GM06990 (cell line): ENCODE data around the gene EHD4.

Experiments
- DNase-seq: peaks from one replicate; pipeline ENCODE4 v3.0.0-alpha.2; 2011; ENCODE audit not compliant: insufficient read length; ENCODE audit errors: extremely low read depth
- H3K27me3 ChIP-seq: replicated peaks from 2 replicates; pipeline ENCODE4 v1.6.0; 2011; ENCODE audit warnings: low read length; ENCODE audit not compliant: control insufficient read depth, insufficient read depth
- H3K36me3 ChIP-seq: 2 replicates; pipeline ENCODE4 v1.5.1; 2011; ENCODE audit warnings: low read length; ENCODE audit not compliant: control insufficient read depth, insufficient read depth
- H3K4me3 ChIP-seq: replicated peaks from 2 replicates; pipeline ENCODE4 v1.5.1; 2011; ENCODE audit warnings: low read depth, mild to moderate bottlenecking, control low read depth, low read length
- CTCF ChIP-seq: IDR thresholded peaks from 2 replicates; pipeline ENCODE4 v1.5.1; 2011; ENCODE audit warnings: low read length, control low read depth, mild to moderate bottlenecking, inconsistent platforms; ENCODE audit not compliant: insufficient read depth, poor library complexity, severe bottlenecking

The EHD4 gene

DNA sequence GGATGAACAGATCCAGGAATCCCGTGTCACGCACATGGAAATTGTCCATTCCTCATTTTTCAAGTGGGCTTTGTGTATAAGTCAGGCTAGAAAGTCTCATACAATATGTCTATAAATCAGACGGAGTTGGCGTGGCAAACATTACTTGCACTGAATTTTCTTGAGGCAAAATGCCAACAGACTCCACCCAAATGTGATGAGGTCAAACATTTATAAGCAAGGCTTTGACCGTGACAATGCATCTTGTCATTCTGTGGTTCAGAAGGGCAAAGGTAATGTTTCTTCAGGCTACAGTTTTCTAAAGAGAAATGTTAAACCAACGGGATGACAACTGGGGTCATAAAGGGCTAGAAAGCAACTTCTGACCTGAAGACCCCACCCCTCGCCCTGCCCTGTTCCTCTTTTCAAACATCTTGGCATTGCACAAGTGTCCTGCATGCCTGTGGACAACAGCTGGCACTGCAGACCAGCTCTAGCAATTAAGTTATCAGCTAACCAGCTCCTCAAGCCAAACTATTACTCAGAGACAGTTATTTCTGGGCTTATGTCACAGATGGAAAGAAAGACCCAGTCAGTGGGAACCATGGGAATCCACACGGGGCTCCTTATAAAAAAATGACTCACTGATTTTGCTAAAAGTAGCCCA lies 42.0 kb downstream of the EHD4 start:
- no peak for DNase-seq
- TF ChIP-seq CTCF = no peak
- H3K36me3 ChIP-seq = peaks cover 5% of the 10 kb centered on the region
- H3K27me3 ChIP-seq = no peaks in the 10 kb centered on the region
- H3K4me3 ChIP-seq = no peak overlapping the region

DNA sequence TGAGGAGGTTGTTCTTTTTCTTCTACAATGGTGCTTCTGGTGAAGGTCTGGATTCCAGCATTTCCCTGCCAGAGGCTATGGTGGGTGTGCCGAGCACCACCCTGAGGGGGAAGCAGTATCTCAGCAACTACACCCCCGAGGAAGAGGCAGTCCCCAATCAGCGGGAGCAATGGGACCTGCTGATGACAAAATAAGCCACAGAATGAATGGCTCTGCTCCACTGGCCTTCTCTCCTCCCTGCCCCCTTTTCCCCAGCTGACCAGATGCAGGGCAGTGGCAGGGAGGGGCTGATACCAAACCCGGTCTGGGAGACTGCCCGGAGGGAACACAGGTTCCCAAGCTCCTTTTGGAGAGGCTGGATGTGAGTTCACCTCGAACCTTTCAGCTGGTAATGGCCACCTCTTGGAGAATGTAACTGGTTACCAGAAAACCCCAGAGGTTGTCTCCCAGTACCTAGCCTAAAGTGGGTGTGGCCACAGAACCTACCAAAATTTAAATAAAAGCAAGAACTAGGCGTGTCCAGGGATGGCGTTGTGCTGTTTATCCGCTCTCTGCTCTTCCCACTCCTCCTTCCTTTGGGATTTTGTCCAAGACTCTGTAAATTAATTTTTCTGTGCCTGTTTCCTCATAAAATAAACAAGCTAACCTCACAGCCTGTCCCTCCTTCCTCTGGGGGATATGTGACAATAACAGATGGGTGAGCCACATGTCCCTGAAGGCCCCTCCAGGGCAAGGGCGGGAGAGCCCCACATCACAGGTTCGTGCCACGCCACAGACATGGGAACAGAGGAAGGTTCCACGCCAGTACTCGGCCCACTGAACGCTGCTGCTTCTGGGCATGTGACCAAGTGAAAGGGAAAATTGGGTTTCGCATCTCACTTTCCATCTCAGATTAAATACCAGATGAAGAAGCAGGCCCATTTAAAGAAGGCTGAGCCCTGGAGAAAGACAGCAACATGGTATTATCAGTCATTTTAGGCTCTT lies 43.4 kb downstream of the EHD4 start:
- no peak for TF ChIP-seq CTCF
- H3K4me3 ChIP-seq = no peak overlapping the region
- H3K27me3 ChIP-seq = no peaks in the 10 kb centered on the region
- DNase-seq = peak; percentile 52
- peaks cover 8% of the 10 kb centered on the region for H3K36me3 ChIP-seq

DNA sequence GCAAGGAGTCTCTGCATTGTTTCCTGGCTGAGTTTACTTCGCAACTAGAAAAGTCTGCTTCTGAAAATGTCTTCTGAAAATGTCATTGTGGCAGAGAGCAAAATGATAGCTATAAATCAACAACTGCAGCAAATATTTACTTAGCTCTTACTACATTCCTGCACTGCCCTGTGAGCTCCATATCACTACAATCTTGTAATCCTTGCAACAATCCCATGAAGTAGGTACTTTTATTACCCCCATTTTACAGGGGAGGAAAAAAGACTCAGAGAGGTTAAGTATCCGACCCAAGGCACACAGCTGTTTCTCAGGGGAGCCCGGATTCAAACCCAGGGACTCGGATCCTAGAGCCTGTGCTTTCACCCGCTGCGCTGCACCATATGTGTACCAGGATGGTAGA lies 44.3 kb downstream of the EHD4 start:
- Histone ChIP-seq H3K36me3 (peaks cover 8% of the 10 kb centered on the region), H3K27me3 (no peaks in the 10 kb centered on the region), H3K4me3 (no peak overlapping the region)
- no peak for TF ChIP-seq CTCF
- no peak for DNase-seq

GRCh38 chr15:41927536-41927935 lies 44.8 kb downstream of the EHD4 start:
- Histone ChIP-seq H3K36me3 (peaks cover 7% of the 10 kb centered on the region), H3K27me3 (no peaks in the 10 kb centered on the region), H3K4me3 (no peak overlapping the region)
- no peak for TF ChIP-seq CTCF
- no peak for DNase-seq

DNA sequence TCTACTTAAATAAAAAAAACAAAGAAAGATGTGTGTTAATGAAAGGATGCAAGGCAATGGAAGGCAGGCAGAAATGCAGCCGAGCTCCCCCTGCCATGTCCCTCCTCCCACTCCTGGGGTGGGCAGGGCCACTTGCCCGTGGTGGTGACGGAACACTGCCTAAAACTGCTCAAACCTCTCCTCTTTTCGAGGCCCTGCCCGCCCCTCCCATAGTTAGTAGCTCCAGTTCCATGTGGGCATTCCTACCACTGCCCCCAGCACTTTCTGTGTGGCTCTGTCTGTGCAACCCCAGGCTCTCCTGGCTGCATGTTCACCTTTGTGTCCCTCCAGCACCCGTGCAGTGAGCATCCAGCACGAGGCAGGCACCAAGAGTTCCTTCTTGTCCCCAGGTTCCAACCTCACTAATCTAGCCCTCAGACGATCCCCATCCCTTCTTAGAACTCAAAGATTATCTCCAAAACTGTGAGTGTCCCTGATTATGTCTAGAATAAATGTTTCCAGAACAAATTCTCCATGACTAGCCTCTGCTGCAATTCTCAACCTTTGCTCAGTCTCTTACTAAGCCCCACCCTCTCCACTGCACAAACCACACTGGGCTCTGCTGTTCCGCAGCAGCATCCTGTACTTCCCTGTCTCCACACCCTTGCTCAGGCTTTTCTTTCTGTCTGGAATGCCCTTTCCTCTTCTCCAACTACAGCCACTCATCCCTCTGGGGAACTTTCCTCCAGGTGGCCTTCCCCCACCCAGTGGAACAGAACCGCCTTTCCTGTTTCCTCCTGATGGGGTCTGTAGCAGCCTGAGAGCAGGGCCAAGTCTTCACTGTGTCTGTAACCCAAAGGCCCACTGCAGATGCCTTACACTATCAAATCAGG lies 45.9 kb downstream of the EHD4 start:
- Histone ChIP-seq H3K36me3 (peaks cover 10% of the 10 kb centered on the region), H3K4me3 (no peak overlapping the region), H3K27me3 (no peaks in the 10 kb centered on the region)
- no peak for DNase-seq
- TF ChIP-seq CTCF = no peak
